ENCODE measurements around the gene PTPRD. TPM values are rescaled to one million over a fixed set of nuclear protein-coding genes. Genes with fewer than 3 reads are reported as not detected.

PTPRD gene
- total RNA-seq, 3 donors from 2014 or later = 2.9 to 5.4 (median 3.6) TPM

GRCh38 chr9:10252174-10252573, 360.6 kb downstream of the PTPRD start:
- H3K27me3 ChIP-seq = no peaks in the 10 kb centered on the region
- intact Hi-C loops (cut with DNase I; ENCODE audit: low total_unique reads) = no loop called here
- DNase-seq (ENCODE audit: low spot score in 2 of 2) = no peak
- no peaks in the 10 kb centered on the region for H3K9me3 ChIP-seq
- H3K4me1 ChIP-seq = no peaks in the 10 kb centered on the region
- no peak for TF ChIP-seq POLR2A (IDR thresholded peaks at IDR 0.05)
- no peaks in the 10 kb centered on the region for H3K36me3 ChIP-seq
- H3K27ac ChIP-seq = no peak overlapping the region
- no peak overlapping the region for H3K4me3 ChIP-seq

- Histone ChIP-seq H3K4me3 (no peak overlapping the region), H3K27me3 (no peaks in the 10 kb centered on the region), H3K4me1 (no peaks in the 10 kb centered on the region), H3K36me3 (no peaks in the 10 kb centered on the region), H3K9me3 (no peaks in the 10 kb centered on the region), H3K27ac (no peak overlapping the region)
- intact Hi-C loops (cut with DNase I; ENCODE audit: low total_unique reads) = no loop called here
- no peak for DNase-seq (ENCODE audit: low spot score in 2 of 2)
- TF ChIP-seq POLR2AphosphoS5 (IDR thresholded peaks at IDR 0.05) (no peak), POLR2A (IDR thresholded peaks at IDR 0.05) (no peak), CTCF (IDR thresholded peaks at IDR 0.05) (no peak)
Observed at GRCh38 chr9:10251490-10251889, 361.3 kb downstream of the PTPRD start.

GRCh38 chr9:10250219-10250618, 362.6 kb downstream of the PTPRD start:
- H3K9me3 ChIP-seq = no peaks in the 10 kb centered on the region
- no peak overlapping the region for H3K4me3 ChIP-seq
- intact Hi-C loops (cut with DNase I; ENCODE audit: low total_unique reads) = no loop called here
- H3K4me1 ChIP-seq = no peaks in the 10 kb centered on the region
- no peak overlapping the region for H3K27ac ChIP-seq
- DNase-seq (ENCODE audit: low spot score in 2 of 2) = no peak
- no peaks in the 10 kb centered on the region for H3K36me3 ChIP-seq
- TF ChIP-seq POLR2A (IDR thresholded peaks at IDR 0.05) (no peak), POLR2AphosphoS5 (IDR thresholded peaks at IDR 0.05) (no peak), CTCF (IDR thresholded peaks at IDR 0.05) (no peak)
- H3K27me3 ChIP-seq = no peaks in the 10 kb centered on the region

GRCh38 chr9:10248890-10249289, 363.9 kb downstream of the PTPRD start:
- DNase-seq (ENCODE audit: low spot score in 2 of 2) = no peak
- Histone ChIP-seq H3K4me3 (no peak overlapping the region), H3K4me1 (no peaks in the 10 kb centered on the region), H3K36me3 (no peaks in the 10 kb centered on the region), H3K9me3 (no peaks in the 10 kb centered on the region), H3K27me3 (no peaks in the 10 kb centered on the region), H3K27ac (no peak overlapping the region)
- no peak for TF ChIP-seq CTCF (IDR thresholded peaks at IDR 0.05)
- intact Hi-C loops (cut with DNase I; ENCODE audit: low total_unique reads) = no loop called here

- intact Hi-C loops (cut with DNase I; ENCODE audit: low total_unique reads) = no loop called here
- no peak for DNase-seq (ENCODE audit: low spot score in 2 of 2)
Observed at GRCh38 chr9:10242255-10242654, 370.5 kb downstream of the PTPRD start.

More at GRCh38 chr9:10242255-10242654, 370.5 kb downstream of the PTPRD start:
- no peak overlapping the region for H3K27ac ChIP-seq
- no peaks in the 10 kb centered on the region for H3K9me3 ChIP-seq
- H3K36me3 ChIP-seq = no peaks in the 10 kb centered on the region
- TF ChIP-seq CTCF (IDR thresholded peaks at IDR 0.05) (no peak), POLR2AphosphoS5 (IDR thresholded peaks at IDR 0.05) (no peak), POLR2A (IDR thresholded peaks at IDR 0.05) (no peak)
- no peaks in the 10 kb centered on the region for H3K4me1 ChIP-seq
- no peaks in the 10 kb centered on the region for H3K27me3 ChIP-seq
- H3K4me3 ChIP-seq = no peak overlapping the region
